Uterus (tissue), 2 donors: Measurements from ENCODE around the gene ASXL3.

ENCODE experiments used
- POLR2A ChIP-seq, 2 donors: fragments of 450-650 bp; IDR thresholded peaks; one replicate each; pipeline ENCODE4 v1.6.1; 2016; ENCODE audit warnings: antibody characterized with exemption in 2 of 2, mild to moderate bottlenecking in 1 of 2, moderate library complexity in 1 of 2
- TF ChIP-seq, protein P1 (sequence below), 4 experiments: fragments of 200-600 bp in 2 of 4; fragments of 450-650 bp in 2 of 4; sonication (generic) in 2 of 4; IDR thresholded peaks; one replicate each; pipeline ENCODE4 v1.5.1; 2016 to 2019; ENCODE audit warnings: antibody characterized with exemption in 4 of 4, mild to moderate bottlenecking in 2 of 4, moderate library complexity in 1 of 4

DNA sequence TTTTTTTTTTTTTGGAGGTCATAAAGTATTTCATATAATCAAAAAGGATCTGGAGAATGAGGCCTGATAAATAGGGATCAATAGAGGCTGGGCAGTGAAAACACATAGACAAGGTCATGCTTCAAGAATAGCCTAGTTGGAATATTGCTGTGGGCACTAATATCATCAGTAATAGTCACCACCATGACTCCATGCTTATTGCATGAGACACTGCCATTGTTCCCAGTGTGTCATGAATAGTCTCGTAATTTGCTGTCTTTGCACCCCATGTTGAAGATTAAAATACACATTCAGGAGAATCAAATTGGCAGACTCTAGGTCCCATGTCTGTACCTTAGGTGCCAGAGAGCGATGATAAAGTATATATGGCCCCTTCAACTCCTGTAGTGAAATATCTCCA lies 10.3 kb downstream of the ASXL3 start:
- TF ChIP-seq, protein P1, sequence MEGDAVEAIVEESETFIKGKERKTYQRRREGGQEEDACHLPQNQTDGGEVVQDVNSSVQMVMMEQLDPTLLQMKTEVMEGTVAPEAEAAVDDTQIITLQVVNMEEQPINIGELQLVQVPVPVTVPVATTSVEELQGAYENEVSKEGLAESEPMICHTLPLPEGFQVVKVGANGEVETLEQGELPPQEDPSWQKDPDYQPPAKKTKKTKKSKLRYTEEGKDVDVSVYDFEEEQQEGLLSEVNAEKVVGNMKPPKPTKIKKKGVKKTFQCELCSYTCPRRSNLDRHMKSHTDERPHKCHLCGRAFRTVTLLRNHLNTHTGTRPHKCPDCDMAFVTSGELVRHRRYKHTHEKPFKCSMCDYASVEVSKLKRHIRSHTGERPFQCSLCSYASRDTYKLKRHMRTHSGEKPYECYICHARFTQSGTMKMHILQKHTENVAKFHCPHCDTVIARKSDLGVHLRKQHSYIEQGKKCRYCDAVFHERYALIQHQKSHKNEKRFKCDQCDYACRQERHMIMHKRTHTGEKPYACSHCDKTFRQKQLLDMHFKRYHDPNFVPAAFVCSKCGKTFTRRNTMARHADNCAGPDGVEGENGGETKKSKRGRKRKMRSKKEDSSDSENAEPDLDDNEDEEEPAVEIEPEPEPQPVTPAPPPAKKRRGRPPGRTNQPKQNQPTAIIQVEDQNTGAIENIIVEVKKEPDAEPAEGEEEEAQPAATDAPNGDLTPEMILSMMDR (IDR thresholded peaks at IDR 0.05) = no peak
- no peak for TF ChIP-seq POLR2A (IDR thresholded peaks at IDR 0.05)
